ENCODE results near the gene LYPLA2. TPM values are rescaled to one million over a fixed set of nuclear protein-coding genes. Genes with fewer than 3 reads are reported as not detected.
"Not testable (repeated sequence)": the region's sequence is repeated elsewhere in the genome, so short reads cannot be mapped to it uniquely, and the experiment has no call there.

Gene LYPLA2
- total RNA-seq, 1 donor from 2014 or later = 68.6 TPM

DNA sequence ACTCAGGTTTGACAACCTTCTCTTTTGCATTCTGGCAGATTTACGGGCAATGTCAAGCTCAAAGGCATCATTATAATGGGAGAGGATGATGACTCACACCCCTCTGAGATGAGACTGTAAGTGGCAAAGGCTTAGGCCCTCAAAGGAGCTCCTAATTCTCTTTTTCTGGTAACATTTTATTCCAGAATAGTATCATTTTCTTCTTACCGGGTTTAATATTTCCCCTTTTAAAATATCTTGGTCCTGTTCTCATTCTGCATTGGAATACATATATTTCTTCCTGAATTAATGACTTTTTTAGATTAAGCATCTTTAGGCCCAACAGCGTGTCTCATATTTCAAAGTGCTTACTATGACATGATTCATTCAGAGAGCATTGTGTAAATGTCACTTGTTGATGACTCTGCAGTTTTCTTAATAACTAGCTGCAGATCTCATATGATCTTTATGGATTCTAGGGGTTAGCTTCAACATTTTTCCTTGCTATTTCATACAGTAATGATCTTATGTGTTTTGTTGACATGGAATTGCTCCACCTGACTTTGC lies 11.0 kb upstream of the LYPLA2 start:
- DNase-seq (ENCODE audit: low spot score) = no peak

DNA sequence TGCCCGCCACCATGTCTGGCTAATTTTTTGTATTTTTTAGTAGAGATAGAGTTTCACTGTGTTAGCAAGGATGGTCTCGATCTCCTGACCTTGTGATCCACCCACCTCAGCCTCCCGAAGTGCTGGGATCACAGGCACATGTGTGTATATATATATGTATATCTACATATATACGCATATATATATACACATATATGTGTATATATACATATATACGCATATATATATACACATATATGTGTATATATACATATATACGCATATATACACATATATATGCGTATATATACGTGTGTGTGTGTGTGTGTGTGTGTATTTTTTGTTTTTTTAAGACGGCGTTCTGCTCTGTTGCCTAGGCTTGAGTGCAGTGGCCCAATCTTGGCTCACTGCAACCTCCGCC lies 7.8 kb upstream of the LYPLA2 start:
- DNase-seq (ENCODE audit: low spot score) = not testable (repeated sequence)

DNA sequence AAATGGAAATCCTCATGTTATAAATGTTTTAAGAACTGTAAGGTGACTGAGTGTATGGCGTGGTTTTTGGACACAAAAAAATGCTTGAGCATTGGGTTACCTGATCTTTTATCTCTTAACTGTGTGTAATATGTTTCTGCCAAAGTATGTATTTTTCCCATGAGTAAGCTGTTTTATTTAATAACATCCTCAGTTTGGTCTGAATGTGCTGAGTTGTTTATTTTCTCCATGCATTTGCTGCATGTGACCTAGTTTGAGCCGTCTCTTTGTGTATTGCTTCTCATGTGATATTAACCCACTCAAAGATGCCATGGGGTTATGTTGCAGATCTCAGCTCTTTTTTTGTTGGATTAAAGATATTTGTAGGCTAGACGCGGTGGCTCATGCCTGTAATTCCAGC lies 6.1 kb upstream of the LYPLA2 start:
- DNase-seq (ENCODE audit: low spot score) = no peak

DNA sequence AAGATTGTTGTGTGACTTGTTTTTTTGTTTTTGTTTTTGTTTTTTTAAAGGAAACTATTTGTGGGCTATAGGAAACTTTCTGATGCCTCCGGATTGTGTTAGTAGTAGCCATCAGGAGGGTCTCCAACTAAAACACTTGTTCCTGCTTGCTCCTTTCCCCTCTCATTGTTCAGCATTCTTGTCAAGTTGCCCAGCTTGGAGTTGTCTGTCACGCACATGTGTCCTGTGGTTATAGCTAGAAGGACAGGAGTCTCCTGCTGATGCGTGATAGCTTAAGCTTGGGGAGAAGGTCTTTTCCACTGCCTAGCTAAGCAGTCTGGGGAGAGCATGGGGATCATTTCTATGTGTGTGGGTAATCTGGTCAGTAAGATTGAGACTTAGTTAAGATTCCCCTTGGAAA lies 3.2 kb upstream of the LYPLA2 start:
- DNase-seq (ENCODE audit: low spot score) = no peak

DNA sequence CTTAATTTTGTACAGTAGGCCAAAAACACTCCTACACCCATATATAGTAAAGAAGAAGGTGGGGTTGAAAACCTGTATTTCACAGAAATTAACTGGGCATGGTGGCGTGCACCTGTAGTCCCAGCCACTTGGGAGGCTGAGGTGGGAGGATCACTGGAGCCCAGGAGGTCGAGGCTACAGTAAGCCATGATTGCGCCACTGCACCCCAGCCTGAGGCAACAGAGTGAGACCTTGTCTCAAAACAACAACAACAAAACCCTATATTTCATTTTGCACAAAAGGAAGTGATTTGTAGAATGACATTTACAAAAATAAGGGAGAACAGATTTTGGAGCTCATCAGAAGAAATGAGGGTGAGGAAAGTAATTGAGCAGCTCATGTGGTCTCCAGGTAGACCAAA lies 2.2 kb upstream of the LYPLA2 start:
- DNase-seq (ENCODE audit: low spot score) = no peak

DNA sequence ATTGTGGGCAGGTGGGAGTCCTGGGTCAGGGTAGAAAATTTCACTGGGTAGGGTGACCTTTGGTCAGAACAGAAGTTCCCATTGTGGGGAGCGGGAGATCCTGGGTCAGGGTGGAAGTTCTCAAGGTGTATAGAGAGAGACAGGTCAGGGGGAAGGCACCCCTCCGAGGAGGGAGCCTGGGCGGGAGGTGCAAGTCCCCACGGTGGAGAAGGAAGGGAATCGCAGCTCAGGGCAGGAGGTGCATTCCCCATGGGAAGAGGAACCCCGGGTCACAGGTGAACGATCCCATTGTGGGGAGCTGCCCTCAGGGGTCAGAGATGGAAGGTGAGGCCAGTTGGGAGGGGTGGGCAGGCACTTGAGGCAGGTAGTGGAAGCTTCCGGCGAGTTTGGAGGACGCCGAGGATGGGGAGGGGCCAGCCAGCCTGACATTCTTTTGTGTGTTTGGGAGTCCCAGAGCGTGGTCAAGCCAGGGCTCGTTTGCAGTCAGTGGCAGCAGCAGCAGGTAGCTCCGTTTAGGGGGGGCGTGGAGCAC lies 637 bp downstream of the LYPLA2 start:
- DNase-seq (ENCODE audit: low spot score) = peak; percentile 73

DNA sequence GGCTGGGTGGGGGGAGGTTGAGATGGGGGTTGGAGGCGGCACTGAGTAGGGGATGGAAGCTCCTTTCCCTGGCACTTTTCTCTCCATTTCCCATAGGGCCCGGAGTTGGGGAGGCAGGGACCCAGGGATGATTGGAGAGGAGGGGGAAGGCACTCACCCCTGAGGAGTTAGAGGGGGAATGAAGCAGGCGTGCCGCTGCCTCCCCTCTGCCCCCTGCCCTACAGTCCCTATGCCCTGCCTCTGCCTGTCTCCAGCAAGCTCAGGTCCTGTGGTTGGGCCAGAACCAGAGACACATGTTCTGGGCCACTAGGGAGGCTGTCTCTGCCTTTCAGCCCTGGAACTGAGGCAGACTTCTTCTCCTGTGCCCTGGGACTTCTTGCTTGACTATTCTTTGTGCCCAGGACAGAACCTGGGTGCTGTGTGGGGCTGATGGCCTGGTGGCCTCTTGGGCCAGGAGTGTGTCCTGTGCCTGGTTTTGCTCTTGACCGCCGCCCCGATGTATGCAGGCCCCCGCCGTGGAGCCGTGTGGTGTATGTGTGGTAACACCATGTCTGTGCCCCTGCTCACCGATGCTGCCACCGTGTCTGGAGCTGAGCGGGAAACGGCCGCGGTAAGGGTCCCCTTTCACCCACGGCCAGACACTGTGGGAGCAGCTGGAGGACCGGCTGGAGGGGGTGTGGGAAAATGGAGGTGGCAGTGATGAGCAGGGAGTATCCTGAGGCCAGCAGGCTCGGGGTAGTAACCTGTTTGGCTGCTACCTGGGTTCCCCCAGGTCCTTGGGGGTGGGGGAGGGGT lies 1.4 kb downstream of the LYPLA2 start:
- DNase-seq (ENCODE audit: low spot score) = no peak

DNA sequence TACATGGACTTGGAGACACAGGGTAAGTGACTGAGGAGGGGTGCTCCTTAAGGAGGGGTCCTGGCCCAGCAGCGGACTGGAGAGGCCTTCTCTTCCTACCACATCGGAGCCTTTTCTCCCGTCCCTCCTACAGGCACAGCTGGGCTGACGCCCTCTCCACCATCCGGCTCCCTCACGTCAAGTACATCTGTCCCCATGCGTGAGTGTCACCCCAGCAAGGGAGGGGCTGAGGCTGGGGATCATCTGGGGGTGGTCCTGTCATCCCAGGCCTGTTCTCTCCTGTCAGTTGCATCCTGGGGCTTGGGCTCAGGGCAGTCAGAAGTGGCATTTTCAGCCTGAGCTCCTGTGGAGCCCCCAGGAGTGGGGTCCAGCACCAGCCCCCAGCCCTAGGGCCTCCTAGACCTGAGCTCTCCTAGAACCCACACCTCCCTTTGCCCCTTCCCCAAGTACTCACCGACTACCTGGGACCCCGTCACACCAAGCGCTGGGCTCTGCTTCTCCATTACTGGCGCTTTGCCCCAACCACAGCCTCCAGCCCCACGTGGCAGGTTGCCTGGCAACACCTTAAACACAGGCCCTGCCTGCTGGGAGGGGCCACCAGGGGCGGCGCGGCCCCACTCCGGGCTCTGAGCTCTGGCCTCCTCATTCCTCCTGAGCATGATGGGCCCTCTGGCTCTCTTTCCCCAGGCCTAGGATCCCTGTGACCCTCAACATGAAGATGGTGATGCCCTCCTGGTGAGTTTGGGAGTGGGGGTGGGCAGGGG lies 2.3 kb downstream of the LYPLA2 start:
- DNase-seq (ENCODE audit: low spot score) = no peak

DNA sequence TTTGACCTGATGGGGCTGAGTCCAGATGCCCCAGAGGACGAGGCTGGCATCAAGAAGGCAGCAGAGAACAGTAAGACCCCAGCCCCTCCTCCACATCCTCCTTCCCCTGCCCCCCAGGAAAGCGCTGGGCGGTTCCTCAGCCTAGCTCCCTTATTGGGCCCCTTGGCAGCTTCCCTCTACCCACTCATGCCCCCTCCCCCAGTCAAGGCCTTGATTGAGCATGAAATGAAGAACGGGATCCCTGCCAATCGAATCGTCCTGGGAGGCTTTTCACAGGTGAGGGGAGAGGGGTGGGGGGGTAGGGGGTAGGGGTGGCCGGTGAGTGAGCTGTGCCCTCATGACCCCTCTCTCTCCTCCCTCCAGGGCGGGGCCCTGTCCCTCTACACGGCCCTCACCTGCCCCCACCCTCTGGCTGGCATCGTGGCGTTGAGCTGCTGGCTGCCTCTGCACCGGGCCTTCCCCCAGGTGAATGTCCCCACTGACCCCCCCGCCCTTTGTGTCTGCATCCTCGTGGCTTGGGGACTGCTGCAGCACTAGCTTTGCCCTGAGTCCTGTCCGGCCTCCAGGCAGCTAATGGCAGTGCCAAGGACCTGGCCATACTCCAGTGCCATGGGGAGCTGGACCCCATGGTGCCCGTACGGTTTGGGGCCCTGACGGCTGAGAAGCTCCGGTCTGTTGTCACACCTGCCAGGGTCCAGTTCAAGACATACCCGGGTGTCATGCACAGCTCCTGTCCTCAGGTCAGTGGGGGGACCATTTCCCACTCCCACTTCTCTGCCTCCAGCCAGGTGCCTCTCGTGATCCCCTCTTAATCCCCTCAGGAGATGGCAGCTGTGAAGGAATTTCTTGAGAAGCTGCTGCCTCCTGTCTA lies 3.2 kb downstream of the LYPLA2 start:
- no peak for DNase-seq (ENCODE audit: low spot score)

DNA sequence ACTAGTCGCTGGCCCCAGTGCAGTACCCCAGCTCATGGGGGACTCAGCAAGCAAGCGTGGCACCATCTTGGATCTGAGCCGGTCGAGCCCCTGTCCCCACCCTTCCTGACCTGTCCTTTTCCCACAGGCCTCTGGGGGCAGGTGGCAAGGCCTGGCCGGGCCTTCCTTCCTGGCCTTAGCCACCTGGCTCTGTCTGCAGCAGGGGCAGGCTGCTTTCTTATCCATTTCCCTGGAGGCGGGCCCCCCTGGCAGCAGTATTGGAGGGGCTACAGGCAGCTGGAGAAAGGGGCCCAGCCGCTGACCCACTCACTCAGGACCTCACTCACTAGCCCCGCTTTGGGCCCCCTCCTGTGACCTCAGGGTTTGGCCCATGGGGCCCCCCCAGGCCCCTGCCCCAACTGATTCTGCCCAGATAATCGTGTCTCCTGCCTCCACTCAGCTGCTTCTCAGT lies 3.8 kb downstream of the LYPLA2 start:
- DNase-seq (ENCODE audit: low spot score) = not testable (repeated sequence)

DNA sequence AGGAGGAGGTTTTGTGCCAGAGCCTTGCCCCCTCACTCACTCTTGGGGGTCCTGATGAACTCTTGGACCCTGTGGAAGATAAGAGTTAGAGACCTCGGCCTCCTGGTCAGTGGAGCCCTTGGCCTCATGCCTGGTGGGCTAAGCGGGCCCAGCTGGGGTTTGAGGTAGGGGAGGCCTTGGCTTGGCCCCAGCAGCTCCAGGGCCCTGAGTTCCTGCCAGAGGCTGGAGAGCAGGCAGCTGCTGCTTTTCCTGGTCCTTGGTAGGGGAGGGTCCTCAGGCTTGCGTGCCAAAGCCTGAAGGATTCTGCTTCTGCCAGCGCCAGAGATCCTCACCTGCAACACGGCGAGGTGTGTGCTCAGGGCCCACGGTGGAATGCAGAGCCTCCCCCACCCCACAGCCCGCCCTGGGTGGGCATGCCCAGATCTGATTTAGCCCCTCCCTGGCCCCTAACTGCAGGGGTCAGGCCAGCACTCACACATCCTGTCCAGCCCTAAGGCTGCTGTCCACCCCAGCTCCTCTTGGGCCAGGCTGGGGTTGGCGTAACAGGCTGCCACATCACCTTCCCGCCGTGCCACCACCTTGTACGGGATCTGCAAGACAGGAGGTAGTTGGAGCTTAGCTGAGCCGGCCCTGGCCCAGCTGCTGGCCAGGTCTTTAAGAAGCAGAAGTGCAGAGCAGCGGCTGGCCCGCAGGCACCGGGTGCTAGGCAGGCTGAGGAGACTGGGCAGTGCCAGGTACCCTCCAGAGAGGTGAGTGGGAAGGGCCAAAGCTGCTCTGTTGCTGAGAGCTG lies 4.9 kb downstream of the LYPLA2 start:
- no peak for DNase-seq (ENCODE audit: low spot score)

DNA sequence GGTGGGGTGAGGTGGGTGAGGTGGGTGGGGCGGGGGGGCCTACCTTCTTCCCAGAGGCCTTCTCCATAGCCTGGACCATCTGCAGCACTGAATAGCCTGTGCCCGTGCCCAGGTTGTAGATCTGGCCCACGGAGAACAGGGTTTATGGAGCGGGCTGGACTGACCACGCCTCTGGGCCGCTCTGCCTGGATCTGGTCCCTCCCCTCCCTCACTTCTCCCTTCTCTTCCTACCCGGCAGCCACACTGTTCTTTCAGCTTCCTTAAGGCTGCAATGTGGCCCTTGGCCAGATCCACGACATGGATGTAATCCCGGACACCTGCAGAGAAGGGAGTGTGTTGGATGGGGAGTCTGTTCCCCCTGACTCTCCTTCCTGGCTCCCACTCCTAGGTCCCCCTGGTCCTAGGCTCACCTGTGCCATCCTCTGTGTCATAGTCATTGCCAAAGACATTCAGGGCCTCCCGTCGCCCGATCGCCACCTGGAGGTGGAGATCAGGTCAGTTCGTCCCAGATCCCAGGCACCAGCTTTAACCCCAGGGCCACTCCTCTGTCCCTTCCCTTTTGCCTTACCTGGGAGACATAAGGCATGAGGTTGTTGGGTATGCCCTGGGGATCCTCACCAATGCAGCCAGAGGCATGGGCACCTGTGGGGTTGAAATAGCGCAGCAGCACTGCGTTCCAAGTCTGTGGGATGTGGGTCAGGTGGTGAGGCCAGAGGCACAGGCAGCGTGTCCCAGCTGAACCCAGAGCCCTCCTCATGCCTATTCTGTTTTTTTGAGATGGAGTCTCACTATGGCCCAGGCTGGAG lies 5.7 kb downstream of the LYPLA2 start:
- DNase-seq (ENCODE audit: low spot score) = no peak

DNA sequence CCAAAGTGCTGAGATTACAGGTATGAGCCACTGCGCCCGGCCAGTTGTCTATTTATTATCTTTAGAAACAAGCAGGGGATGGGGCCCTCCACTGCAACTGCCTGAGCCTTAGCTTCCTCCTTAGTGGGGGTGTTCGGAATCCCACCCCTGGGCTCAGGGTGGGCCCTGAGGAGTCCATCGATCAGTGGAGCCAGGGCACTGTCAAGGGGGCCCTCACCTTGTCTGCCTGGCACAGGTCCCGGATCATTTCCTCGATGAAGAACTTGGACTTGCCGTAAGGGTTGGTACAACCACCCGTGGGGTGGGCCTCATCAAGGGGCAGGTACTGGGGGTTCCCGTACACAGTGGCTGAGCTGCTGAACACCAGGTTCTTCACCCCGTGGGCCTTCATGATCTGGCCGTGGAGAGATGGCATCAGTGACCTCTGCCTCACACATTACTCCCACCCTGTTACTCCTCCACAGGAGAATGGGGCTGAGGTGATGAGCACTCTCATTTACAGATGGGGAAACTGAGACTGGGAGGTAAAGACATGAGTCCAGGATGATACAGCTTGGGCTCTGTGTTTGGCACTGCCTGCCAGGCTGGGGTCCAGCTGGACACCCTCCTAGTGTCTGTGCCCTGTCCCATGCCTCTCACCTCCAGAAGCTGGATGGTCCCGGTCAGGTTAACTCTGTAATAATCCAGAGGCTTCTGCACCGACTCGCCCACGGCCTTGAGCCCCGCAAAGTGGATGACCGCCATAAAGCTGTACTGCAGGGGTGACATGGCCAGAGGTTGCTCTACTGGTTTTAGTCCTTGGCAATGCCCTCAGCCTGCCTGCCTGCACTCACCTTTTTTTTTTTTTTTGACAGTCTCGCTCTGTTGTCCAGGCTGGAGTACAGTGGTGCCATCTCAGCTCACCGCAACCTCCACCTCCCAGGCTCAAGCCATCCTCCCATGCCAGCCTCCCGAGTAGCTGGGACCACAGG lies 6.8 kb downstream of the LYPLA2 start:
- DNase-seq (ENCODE audit: low spot score) = no peak

DNA sequence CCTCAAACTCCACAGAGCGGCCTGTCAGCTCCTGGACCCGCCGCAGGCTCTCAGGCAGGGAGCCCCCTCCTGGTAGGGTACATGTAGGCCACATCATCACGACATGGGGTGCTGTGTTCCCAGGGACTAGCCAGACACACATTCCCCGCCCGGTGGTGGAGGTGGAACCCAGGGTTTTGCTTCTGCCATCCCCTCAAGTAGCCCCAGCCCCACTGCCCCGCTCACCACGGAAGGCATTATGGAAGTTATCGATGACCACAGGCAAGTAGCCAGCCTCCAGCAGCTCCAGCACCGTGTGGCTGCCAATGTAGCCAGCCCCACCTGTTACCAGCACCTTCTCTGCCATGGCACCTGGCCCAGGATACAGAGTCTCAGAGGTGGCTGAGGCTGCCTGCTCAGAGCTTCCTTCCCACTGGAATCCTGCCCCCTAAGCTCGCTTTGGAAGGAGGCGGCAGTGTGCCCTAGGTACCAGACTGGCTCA lies 7.8 kb downstream of the LYPLA2 start:
- DNase-seq (ENCODE audit: low spot score) = no peak

DNA sequence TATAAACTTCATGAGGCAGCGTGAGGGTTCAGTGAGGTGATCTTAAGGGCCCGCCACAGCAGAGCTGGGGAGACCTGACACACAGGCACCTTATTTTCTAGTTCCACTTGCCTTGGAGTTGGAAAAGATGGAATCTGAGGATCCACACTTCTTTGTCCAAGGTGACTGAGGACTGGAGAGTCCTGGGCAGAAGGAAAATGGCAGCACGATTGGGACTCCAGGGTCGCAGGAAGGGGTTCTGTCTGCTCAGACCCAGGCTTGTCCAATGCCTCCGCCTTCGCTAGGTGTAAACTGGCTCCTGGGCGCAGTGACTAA lies 8.3 kb downstream of the LYPLA2 start:
- DNase-seq (ENCODE audit: low spot score) = no peak

DNA sequence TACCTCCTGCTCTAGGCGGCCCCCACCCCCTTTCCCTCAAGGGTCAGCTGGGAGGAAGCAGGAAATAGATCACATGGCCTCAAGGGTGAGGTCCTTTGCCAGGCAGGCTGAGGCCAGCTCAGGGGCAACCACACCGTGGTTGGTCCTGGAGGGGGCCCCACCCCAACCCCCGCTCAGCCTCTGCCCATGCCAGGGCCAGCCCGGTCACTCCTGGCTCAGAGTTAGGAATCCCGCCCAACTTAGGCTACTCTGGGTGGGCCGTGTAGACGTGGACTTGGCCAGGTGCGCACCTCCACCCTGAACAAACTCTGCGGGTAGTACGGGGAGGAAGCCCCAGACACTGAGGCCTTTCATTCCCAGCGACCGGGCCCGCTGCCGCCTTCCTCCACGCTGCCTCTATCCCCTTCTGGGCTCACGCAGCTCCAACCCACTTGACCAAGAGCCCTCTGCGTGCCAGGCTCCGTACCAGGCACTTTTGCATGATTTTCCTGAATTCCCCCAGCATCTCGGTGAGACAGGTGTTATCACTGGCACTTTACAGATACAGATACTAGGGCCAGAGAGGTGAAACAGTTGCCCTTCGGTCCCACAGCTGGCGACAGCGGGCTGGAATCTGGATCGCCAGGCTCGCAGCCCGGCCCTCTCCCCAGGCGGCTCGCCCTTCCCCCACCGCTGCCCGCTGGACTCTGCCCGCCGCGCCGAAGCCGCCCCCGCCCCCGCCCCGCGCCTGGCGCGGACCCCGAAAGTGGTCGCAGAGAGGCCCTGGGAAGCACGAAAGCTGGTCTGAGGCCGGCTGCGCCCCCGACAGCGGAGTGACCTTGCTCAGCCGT lies 8.8 kb downstream of the LYPLA2 start:
- DNase-seq (ENCODE audit: low spot score) = peak; percentile 91

DNA sequence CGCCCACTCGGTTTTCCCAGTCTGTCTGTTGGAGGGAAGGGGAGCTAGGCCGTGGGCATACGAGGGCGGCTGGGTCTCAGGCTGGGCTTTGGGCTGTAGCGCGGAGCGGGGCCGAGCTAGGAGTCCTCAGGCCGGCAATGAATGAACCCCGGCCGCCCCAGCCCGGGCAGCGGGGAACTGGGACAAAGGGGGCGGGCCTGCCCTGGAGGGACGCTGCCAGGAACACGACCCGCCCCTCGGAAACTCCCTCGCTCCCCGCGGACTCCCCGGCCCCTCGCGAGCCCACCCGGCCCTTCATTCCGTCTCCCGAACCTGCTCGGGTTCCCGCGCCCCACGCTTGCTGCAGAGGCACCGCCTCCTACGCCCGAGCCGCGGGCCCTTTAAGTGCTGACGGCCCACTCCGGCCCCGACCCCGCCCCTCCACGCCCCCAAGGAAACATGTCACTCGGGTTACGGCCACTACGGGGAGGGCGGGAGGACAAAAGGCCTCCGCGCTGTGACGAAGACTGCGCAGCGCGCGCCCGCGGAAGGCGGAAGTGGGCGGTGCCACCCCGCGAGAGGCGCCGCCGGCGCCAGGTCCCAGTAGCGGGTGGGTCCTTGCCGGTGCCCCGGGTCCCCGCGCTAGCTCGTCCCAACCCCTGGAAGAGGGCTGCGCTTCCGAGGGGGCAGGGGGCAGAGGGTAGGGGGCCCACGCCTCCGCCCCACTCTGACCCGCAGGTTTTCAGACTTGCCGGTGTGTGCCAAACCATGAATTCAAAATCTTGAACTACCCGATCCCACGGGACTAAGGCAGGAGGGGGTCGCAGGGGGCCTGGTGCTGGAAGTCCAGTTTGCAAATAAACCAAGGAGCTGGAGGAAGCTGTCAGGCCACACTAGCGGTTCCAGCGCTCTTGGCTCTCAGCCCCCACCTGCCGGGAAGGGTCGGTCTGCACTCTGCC lies 9.7 kb downstream of the LYPLA2 start, which contains the start of gene GALE:
Gene GALE, minus strand, starts transcription at position 355 of the 938 bp plus-strand sequence. CDS start 1,747 bp downstream, outside the sequence.
- peak; percentile 98 for DNase-seq (ENCODE audit: low spot score)
